NCI-H2196 treated with DMSO at 0.1 percent for 48 hours (cell line): ENCODE results near the gene AJAP1.

Experiments
- DNase-seq: peaks from one replicate; lab custom pipeline; 2025; ENCODE audit not compliant: unreplicated experiment; lab: John Stamatoyannopoulos, UW

AJAP1 gene

DNA sequence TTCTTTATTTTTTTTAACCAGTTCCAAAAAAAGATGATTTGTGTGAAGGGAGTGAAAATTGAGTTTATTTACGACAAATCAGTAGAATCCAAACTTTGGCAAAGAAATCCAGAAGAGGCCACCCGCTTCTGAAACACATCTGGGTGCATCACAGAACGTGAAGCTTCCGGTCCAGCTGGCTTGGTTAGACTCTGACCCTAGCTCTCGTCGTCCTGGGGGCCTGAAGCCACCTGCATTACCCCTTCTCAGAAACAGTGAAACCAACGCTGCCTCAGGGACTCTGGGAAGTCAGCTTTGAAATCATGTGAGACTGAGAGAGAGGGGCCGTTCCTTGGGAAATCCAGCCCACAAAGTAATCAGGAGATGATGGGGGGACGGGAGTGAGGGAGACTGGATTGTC lies 21.8 kb downstream of the AJAP1 start:
- no peak for DNase-seq

DNA sequence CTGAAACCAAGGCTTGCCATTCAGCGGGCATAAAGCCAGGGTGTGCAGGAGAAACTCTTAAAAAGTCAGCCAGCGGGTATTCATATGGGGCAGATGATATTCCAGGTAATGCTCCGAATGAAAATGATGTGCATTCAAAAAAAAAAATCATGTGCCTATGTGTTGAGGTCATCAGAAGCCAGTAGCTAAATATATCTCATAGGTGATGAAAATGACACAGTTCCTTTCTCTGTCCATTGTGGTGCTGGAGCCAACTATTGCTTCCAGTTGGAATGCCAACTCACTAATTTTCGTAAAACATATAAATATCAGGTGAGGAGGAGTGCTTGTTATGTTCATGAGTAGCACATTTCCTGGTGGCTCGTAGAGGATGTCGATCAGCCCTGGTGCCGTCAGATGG lies 23.2 kb downstream of the AJAP1 start:
- no peak for DNase-seq

- no peak for DNase-seq
Measured at GRCh38 chr1:4678066-4678717, 23.8 kb downstream of the AJAP1 start.

DNA sequence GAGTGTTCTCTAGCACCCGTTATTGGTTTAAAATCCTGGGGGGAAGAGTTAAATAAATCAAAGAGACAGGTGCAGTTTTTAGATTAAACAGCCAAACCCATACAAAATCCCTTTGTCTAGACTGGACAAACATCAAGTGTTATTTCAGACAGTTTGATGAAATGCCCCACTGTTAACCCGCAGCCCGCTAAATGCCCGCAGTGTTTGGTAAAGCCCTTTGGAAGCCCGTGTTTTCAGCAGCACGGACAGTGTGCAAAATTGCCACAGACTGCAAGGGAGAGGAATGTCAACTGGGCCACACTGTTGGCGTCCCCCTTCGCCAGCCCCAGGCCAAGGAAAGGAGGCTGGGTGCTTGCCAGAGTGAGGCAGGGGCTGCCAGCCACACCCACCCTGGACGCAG lies 26.6 kb downstream of the AJAP1 start:
- DNase-seq: no peak

DNA sequence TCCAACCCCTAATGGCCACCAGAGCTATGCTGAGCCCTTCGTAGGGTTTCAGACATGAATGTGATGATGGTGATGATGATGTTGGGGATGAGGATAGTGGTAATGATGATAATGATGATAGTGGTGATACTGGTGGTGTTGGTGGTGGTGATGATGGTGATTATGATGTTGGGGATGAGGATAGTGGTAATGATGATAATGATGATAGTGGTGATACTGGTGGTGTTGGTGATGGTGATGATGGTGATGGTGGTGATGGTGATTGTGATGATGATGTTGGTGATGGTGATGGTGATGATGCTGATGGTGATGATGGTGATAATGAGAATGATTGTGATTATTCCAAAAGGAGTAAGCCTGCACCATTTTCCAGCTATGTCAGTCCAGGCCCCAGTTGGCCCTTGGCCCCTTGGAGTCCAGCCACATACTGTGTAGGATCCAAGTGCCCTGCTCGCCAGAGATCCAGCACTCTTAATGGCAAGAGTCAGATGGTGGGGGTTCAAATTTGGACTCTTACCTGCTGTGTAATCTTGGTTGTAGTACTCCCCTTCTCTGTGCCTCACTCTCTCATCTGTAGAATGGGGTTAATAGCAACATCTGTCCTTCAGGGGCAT lies 28.3 kb downstream of the AJAP1 start:
- no peak for DNase-seq

DNA sequence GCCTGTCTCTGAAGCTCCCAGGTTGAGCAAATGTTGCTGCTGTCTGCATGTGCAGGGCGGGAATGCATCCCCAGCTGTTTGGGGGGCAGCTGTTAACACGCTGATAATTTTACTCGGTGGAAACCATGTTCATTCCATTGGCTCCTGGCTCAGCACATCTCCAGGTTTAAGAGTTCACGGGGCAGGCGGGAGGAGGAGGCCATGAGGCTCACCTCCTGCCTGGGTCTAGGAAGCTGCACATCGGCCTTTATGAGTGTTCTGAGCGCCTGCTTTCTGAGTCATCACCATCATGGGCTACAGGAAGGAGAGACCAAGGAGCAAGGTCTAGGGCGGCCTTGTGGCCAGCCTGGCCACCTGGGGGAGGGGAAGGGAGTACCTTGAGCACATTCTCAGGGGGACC lies 29.7 kb downstream of the AJAP1 start:
- DNase-seq: no peak

DNA sequence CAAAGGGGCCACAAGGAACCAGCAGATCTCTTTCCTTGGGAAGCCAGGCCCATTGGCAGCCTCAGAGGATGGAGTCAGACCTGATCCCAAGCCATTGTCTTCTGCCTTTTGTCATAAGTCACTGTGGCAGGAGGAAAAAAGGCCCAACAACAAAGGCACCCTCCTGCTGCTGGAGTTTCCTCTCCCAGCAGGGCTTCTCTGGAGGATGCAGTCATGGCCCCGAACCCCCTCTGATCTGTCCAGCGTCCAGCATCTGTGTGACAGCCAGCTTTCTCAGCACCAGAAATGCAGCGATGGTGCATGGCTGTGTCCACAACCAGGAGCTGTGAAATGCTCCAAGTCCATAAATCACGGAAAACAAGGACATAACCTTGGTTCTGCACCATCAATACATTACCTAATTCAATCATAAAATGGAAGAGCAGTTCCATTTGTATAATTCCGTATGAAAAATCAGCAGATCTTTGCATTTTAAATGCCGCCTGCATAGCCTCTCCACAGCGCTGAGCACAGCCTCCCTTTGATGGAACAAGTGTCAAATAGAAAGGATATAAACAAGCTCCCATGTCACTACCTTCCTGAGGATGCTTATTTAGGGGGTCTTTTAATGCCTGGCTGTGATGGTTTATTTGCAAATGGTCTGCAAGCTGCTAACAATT lies 30.6 kb downstream of the AJAP1 start:
- no peak for DNase-seq

- DNase-seq: no peak
Measured at GRCh38 chr1:4685523-4685865, 31.1 kb downstream of the AJAP1 start.

- DNase-seq: no peak
Measured at GRCh38 chr1:4687943-4688342, 33.5 kb downstream of the AJAP1 start.

DNA sequence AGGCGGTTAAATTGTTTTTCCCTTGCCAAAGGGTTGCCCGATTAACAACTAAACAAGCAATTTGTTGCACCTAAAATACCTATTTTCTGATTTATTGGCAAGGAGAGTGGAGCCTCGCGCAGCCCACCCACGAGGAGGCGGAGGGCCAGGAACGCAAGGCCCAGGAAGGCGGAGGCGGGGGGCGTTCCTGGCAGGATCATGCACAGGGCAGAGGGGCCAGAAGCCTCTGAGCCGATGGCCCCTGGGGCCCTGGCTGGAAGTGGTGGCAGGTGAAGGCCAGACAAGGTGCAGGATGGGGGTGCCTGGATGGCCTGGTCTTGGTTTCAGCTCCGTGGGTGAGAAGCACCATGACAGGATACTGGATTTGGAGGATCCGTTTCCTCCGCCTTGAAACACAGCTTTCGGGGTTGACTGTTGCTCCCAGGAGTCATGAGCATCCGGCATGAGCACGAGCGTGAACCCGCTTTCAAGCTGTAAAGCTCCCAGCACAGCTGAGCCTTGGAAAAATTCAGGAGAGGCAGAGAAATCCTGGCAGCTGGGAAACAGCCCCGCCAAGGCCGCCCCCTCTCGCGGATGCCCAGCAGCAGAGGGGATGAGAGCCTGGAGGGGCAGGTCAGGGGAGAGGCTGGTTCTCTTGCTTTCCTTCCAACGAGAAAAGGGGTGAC lies 35.0 kb downstream of the AJAP1 start:
- no peak for DNase-seq

DNA sequence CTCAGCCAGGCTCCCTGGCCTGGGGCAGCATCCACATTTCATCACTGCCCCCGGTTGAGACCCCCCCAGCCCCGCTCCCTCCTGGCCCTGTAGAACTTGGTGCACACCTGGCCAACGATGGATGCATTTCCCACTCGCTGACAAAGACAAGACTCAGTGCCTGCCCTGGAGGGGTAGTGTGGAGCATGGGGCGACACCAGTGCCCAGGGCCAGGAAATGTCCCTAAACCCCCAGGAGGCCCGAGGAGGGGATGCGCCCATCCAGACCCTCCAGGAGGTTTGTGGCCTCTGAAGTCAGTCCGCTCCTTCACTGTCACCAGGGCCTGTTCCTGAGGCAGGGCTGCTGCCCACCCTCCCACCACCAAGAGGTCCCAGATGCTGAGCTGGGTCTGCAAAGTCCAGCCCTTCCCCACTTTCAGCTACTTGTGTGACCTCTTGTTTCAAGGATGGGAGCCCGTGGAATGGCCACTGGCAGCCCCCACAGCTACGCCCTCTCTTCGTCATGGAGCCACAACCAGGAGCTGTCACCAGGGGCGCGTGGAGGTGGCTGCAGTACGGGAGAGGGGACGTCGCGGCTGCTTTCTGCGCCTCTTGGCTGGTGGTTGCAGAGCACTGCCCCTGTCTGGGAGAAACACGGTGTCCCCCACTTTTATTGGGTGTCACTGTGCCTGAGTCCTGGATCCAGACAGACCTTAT lies 35.7 kb downstream of the AJAP1 start:
- DNase-seq: no peak

- no peak for DNase-seq
Measured at GRCh38 chr1:4690951-4691675, 36.7 kb downstream of the AJAP1 start.

DNA sequence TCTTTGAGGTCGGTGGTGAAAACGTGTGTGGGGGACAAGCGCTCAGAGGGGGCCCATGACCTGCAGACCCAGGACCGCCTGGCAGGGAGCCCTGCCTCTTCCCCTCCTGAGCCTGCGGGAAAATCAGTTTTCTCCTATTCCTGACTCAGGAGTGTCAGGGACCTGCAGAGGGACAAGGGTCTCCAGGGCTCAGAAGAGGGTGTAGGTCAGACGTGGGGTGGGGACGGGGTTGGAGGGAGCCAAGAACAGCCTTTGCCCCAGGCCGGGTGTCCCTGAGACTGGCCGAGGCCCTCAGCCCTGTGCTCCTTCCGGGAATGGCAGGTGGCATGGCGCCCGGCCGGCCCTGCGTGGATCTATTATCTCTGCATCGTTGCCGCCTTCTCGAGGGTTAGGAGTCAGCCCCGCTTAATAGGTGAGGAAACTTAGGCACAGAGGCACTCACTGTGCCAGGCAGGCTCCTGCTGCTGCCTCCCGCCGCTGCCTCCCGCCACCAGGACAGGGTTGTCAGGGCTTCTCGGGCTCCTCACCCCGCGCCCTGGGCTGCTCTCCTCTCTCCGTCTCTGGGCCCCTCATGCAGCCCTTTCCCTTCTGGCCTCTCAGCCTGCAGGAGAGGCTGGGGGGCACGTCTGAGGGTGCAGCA lies 37.5 kb downstream of the AJAP1 start:
- no peak for DNase-seq

GRCh38 chr1:4692437-4692836 lies 38.0 kb downstream of the AJAP1 start:
- no peak for DNase-seq

- DNase-seq: no peak
Measured at GRCh38 chr1:4693331-4693730, 38.9 kb downstream of the AJAP1 start.

- DNase-seq: no peak
Measured at GRCh38 chr1:4693891-4694290, 39.5 kb downstream of the AJAP1 start.

GRCh38 chr1:4694492-4694891 lies 40.1 kb downstream of the AJAP1 start:
- DNase-seq: no peak

GRCh38 chr1:4695241-4695640 lies 40.8 kb downstream of the AJAP1 start:
- no peak for DNase-seq

DNA sequence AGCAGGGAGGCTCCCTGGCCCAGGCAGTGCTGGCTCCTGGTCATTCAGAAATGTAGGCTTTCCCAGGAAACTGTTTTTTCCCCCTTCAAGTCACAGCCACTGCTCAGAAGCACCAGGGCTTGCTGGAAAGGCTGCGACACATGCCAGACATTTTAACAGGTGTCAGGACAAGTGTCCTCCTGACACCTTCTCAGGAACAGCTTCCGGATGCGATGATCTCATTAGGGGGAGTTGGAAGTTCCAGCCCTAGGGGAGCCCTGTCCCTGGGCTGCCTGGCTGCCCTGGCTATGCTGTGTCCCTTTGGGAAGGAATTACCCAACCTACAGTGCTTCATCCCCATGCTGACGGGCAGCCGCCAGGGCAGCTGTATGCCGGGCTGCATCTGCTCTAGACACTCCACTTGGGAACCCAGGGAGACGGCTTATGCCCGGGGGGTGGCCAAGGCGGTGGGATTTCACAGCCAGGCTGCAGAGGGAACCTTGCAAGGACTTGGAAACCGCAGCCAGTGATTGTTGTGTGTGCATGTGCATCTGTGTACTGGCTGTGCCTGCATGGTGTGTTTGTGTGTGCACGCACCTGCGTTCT lies 41.8 kb downstream of the AJAP1 start:
- DNase-seq: no peak

DNA sequence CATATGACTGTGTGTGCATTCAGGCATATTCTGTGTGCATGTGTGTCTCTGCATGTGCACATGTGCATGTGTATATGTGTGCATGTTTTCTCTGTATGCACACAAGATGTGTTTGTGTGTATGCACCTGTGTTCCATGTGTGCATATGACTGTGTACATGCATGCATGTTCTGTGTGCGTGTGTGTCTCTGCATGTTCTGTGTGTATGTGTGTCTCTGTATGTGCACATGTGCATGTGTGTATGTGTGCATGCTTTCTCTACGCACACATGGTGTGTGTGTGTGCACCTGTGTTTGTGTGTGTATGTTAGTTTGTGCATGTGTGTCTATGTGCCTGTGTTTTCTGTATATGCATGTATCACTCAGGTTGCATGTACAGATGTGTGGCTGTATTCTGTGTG lies 42.3 kb downstream of the AJAP1 start:
- no peak for DNase-seq
